Activated T-helper 9 cell treated with anti-CD3 and anti-CD28 coated beads, Interleukin-2, amount 50 U/mL, for 16 hours (primary cell): ENCODE results near the gene FAM110D.

Source experiments
- DNase-seq: peaks from one replicate; pipeline ENCODE4 v3.0.0-alpha.2; 2020; ENCODE audit warnings: low read depth

Gene FAM110D

GRCh38 chr1:26189331-26189730, 30.5 kb downstream of the FAM110D start:
- no peak for DNase-seq

GRCh38 chr1:26189751-26190275, 30.9 kb downstream of the FAM110D start:
- no peak for DNase-seq

- DNase-seq = no peak
These were observed 31.6 kb downstream of the FAM110D start, which contains the start of gene CATSPER4 for GRCh38 chr1:26190373-26190987. TSS of gene CATSPER4 (plus strand) at chr1:26190602. CDS start at chr1:26190628, 26 bp downstream.

GRCh38 chr1:26191739-26192138, 32.9 kb downstream of the FAM110D start:
- no peak for DNase-seq

GRCh38 chr1:26195805-26196204, 36.9 kb downstream of the FAM110D start:
- DNase-seq = no peak

GRCh38 chr1:26197301-26197700, 38.4 kb downstream of the FAM110D start:
- DNase-seq = no peak

GRCh38 chr1:26197813-26198212, 38.9 kb downstream of the FAM110D start:
- DNase-seq = no peak

- no peak for DNase-seq
These were observed 41.5 kb downstream of the FAM110D start for GRCh38 chr1:26200413-26200812.

- DNase-seq = no peak
These were observed 44.9 kb downstream of the FAM110D start for GRCh38 chr1:26203642-26204318.

- DNase-seq = no peak
These were observed 51.4 kb downstream of the FAM110D start for GRCh38 chr1:26210147-26210870.

GRCh38 chr1:26212726-26213125, 53.8 kb downstream of the FAM110D start:
- DNase-seq = no peak

GRCh38 chr1:26213335-26213905, 54.5 kb downstream of the FAM110D start:
- no peak for DNase-seq
